ENCODE data around the gene PRKCI.

GRCh38 chr3:170204023-170204472 lies 18.2 kb upstream of the PRKCI start:
- TF ChIP-seq, protein P1, sequence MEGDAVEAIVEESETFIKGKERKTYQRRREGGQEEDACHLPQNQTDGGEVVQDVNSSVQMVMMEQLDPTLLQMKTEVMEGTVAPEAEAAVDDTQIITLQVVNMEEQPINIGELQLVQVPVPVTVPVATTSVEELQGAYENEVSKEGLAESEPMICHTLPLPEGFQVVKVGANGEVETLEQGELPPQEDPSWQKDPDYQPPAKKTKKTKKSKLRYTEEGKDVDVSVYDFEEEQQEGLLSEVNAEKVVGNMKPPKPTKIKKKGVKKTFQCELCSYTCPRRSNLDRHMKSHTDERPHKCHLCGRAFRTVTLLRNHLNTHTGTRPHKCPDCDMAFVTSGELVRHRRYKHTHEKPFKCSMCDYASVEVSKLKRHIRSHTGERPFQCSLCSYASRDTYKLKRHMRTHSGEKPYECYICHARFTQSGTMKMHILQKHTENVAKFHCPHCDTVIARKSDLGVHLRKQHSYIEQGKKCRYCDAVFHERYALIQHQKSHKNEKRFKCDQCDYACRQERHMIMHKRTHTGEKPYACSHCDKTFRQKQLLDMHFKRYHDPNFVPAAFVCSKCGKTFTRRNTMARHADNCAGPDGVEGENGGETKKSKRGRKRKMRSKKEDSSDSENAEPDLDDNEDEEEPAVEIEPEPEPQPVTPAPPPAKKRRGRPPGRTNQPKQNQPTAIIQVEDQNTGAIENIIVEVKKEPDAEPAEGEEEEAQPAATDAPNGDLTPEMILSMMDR (IDR thresholded peaks at IDR 0.05 in 2 of 3, conservative IDR thresholded peaks at IDR 0.05 in 1 of 3; ENCODE audit: borderline replicate concordance in 1 of 3, insufficient read depth in 1 of 3, low read depth in 2 of 3, low read length in 2 of 3) = no peak
- TF ChIP-seq EZH2 (IDR thresholded peaks at IDR 0.05) (no peak), ZBTB33 (IDR thresholded peaks at IDR 0.05; ENCODE audit: extremely low read depth, insufficient replicate concordance, low read length) (no peak), POLR2A (IDR thresholded peaks at IDR 0.05; ENCODE audit: borderline replicate concordance, extremely low read depth, insufficient read depth, insufficient read length) (no peak), MAX (IDR thresholded peaks at IDR 0.05) (no peak), RAD21 (IDR thresholded peaks at IDR 0.05; ENCODE audit: low read depth) (no peak), JUND (IDR thresholded peaks at IDR 0.05) (no peak), SIN3A (IDR thresholded peaks at IDR 0.05; ENCODE audit: low read depth) (no peak), POLR2AphosphoS5 (IDR thresholded peaks at IDR 0.05; ENCODE audit: low read depth, low read length) (no peak), FOSL1 (IDR thresholded peaks at IDR 0.05; ENCODE audit: low read depth) (no peak)
- TF ChIP-seq, protein P2, sequence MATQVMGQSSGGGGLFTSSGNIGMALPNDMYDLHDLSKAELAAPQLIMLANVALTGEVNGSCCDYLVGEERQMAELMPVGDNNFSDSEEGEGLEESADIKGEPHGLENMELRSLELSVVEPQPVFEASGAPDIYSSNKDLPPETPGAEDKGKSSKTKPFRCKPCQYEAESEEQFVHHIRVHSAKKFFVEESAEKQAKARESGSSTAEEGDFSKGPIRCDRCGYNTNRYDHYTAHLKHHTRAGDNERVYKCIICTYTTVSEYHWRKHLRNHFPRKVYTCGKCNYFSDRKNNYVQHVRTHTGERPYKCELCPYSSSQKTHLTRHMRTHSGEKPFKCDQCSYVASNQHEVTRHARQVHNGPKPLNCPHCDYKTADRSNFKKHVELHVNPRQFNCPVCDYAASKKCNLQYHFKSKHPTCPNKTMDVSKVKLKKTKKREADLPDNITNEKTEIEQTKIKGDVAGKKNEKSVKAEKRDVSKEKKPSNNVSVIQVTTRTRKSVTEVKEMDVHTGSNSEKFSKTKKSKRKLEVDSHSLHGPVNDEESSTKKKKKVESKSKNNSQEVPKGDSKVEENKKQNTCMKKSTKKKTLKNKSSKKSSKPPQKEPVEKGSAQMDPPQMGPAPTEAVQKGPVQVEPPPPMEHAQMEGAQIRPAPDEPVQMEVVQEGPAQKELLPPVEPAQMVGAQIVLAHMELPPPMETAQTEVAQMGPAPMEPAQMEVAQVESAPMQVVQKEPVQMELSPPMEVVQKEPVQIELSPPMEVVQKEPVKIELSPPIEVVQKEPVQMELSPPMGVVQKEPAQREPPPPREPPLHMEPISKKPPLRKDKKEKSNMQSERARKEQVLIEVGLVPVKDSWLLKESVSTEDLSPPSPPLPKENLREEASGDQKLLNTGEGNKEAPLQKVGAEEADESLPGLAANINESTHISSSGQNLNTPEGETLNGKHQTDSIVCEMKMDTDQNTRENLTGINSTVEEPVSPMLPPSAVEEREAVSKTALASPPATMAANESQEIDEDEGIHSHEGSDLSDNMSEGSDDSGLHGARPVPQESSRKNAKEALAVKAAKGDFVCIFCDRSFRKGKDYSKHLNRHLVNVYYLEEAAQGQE (IDR thresholded peaks at IDR 0.05; ENCODE audit: low read depth) = no peak

Data from HCT116 (cell line).